ENCODE measurements around the gene SHC3.
A peak's percentile ranks its signal among the peaks of the same experiment; 100 is the strongest.

SHC3 gene

GRCh38 chr9:88983865-88984542, 194.6 kb downstream of the SHC3 start:
- DNase-seq (ENCODE audit: low read depth): no peak

GRCh38 chr9:88980740-88981203, 197.8 kb downstream of the SHC3 start:
- DNase-seq (ENCODE audit: low read depth): peak; percentile 88
- no peak for TF ChIP-seq CTCF (IDR thresholded peaks at IDR 0.05; ENCODE audit: control insufficient read depth, insufficient read depth, low read depth, low read length, missing control alignments)
- H3K4me3 ChIP-seq (ENCODE audit: control insufficient read depth, low read depth, low read length): no peak overlapping the region

More at GRCh38 chr9:88983865-88984542, 194.6 kb downstream of the SHC3 start:
- no peak overlapping the region for H3K4me3 ChIP-seq (ENCODE audit: control insufficient read depth, low read depth, low read length)
- TF ChIP-seq CTCF (IDR thresholded peaks at IDR 0.05; ENCODE audit: control insufficient read depth, insufficient read depth, low read depth, low read length, missing control alignments): no peak

- no peak overlapping the region for H3K4me3 ChIP-seq (ENCODE audit: control insufficient read depth, low read depth, low read length)
- no peak for DNase-seq (ENCODE audit: low read depth)
- no peak for TF ChIP-seq CTCF (IDR thresholded peaks at IDR 0.05; ENCODE audit: control insufficient read depth, insufficient read depth, low read depth, low read length, missing control alignments)
These were observed 198.8 kb downstream of the SHC3 start for GRCh38 chr9:88979791-88980190.

- DNase-seq (ENCODE audit: low read depth): no peak
- TF ChIP-seq CTCF (IDR thresholded peaks at IDR 0.05; ENCODE audit: control insufficient read depth, insufficient read depth, low read depth, low read length, missing control alignments): no peak
- no peak overlapping the region for H3K4me3 ChIP-seq (ENCODE audit: control insufficient read depth, low read depth, low read length)
These were observed 199.6 kb downstream of the SHC3 start for GRCh38 chr9:88979021-88979420.

GRCh38 chr9:88978034-88978433, 200.6 kb downstream of the SHC3 start:
- DNase-seq (ENCODE audit: low read depth): no peak
- no peak for TF ChIP-seq CTCF (IDR thresholded peaks at IDR 0.05; ENCODE audit: control insufficient read depth, insufficient read depth, low read depth, low read length, missing control alignments)
- no peak overlapping the region for H3K4me3 ChIP-seq (ENCODE audit: control insufficient read depth, low read depth, low read length)

- no peak overlapping the region for H3K4me3 ChIP-seq (ENCODE audit: control insufficient read depth, low read depth, low read length)
- TF ChIP-seq CTCF (IDR thresholded peaks at IDR 0.05; ENCODE audit: control insufficient read depth, insufficient read depth, low read depth, low read length, missing control alignments): no peak
- no peak for DNase-seq (ENCODE audit: low read depth)
These were observed 201.7 kb downstream of the SHC3 start for GRCh38 chr9:88976890-88977257.

Data from AG09309 (cell line).